Ishikawa (cell line): ENCODE results near the gene TNPO3.

Experiments used
- CEBPB ChIP-seq: IDR thresholded peaks from 2 replicates; pipeline ENCODE4 v1.6.1; 2012
- CREB1 ChIP-seq: IDR thresholded peaks from 2 replicates; pipeline ENCODE4 v1.6.1; 2012; ENCODE audit warnings: low read depth
- EGR1 ChIP-seq: IDR thresholded peaks from 2 replicates; pipeline ENCODE4 v1.6.1; 2012
- EP300 ChIP-seq: IDR thresholded peaks from 2 replicates; pipeline ENCODE4 v1.6.1; 2012; ENCODE audit warnings: borderline replicate concordance
- FOXM1 ChIP-seq: IDR thresholded peaks from 2 replicates; pipeline ENCODE4 v1.6.1; 2012; ENCODE audit warnings: low read depth, borderline replicate concordance
- MAX ChIP-seq: IDR thresholded peaks from 2 replicates; pipeline ENCODE4 v1.6.1; 2012
- NFIC ChIP-seq: IDR thresholded peaks from 2 replicates; pipeline ENCODE4 v1.6.1; 2012
- RAD21 ChIP-seq: IDR thresholded peaks from 2 replicates; pipeline ENCODE4 v1.6.1; 2012; ENCODE audit warnings: low read depth
- REST ChIP-seq: IDR thresholded peaks from 2 replicates; pipeline ENCODE4 v1.6.1; 2012; ENCODE audit warnings: low read depth, mild to moderate bottlenecking
- TAF1 ChIP-seq: IDR thresholded peaks from 2 replicates; pipeline ENCODE4 v1.6.1; 2012; ENCODE audit warnings: low read depth, mild to moderate bottlenecking
- TCF12 ChIP-seq: IDR thresholded peaks from 2 replicates; pipeline ENCODE4 v1.6.1; 2012; ENCODE audit warnings: low read depth
- TEAD4 ChIP-seq: IDR thresholded peaks from 2 replicates; pipeline ENCODE4 v1.6.1; 2012
- USF1 ChIP-seq: IDR thresholded peaks from 2 replicates; pipeline ENCODE4 v1.6.1; 2012
- YY1 ChIP-seq: IDR thresholded peaks from 2 replicates; pipeline ENCODE4 v1.6.1; 2012; ENCODE audit warnings: low read depth
- ZBTB7A ChIP-seq: IDR thresholded peaks from 2 replicates; pipeline ENCODE4 v1.6.1; 2012; ENCODE audit warnings: low read depth

Gene TNPO3

DNA sequence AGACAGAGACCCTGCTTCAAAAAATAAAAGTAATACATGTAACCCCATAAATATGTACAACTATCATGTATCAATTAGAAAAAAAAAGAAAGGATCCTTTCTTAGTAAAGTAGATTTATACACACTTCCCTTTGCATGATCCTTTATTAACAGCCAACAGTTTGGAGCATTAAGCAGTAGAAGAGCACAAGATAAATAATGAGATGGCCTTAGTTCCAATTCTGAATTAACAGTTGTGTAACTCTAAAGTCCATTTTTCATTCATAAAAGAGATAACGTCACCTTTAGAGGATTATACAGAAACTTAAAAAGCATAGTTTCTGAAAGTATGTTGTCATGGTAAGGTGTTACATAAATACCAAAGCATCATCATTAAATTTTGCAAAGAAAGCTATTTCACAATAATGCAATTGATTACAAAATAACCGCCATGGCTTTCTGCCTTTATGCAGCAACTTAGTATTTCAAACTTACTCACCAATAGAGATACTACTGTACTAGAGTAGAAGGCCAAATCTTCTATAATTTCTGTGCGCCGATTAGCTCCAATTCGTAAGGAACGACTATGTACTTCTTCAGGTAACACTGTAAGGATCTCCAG is 40.3 kb downstream of the TNPO3 start:
- TF ChIP-seq EP300: no peak

DNA sequence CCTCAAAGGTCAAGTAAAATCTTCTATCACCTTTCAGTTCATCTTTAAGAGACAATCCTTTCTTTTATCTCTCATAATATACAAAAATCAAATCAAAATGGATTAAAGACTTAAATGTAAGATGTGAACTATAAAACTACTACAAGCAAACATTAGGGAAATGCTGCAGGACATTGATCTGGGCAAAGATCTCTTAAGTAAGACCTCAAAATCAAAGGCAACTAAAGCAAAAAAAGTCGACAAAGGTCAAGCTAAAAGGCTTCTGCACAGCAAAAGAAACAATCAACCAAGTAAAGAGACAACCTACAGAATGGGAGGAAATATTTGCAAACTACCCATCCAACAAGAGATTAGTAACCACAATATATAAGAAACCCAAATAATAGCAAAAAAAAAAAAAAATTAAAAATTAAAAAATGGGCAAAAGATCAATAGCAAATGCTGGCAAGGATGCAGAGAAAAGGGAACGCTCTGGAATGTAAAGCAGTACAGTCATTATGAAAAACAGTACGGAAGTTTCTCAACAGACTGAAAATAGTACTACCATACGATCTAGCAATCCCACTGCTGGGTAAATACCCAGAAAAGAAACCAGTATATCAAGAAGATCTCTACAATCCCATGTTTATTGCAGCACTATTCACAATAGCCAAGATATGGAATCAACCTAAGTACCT is 41.7 kb downstream of the TNPO3 start:
- no peak for TF ChIP-seq MAX
- no peak for TF ChIP-seq CREB1
- no peak for TF ChIP-seq TAF1
- TF ChIP-seq NFIC: no peak
- no peak for TF ChIP-seq EP300
- TF ChIP-seq CEBPB: no peak
- TF ChIP-seq YY1: no peak
- no peak for TF ChIP-seq REST
- TF ChIP-seq TEAD4: no peak
- TF ChIP-seq TCF12: no peak
- no peak for TF ChIP-seq EGR1
- no peak for TF ChIP-seq ZBTB7A
- no peak for TF ChIP-seq RAD21
- no peak for TF ChIP-seq USF1
- no peak for TF ChIP-seq FOXM1

- TF ChIP-seq REST (no peak), YY1 (no peak), ZBTB7A (no peak), TCF12 (no peak), USF1 (no peak), RAD21 (no peak), EGR1 (no peak), MAX (no peak)
These were observed 42.3 kb downstream of the TNPO3 start for GRCh38 chr7:129012641-129013040.

DNA sequence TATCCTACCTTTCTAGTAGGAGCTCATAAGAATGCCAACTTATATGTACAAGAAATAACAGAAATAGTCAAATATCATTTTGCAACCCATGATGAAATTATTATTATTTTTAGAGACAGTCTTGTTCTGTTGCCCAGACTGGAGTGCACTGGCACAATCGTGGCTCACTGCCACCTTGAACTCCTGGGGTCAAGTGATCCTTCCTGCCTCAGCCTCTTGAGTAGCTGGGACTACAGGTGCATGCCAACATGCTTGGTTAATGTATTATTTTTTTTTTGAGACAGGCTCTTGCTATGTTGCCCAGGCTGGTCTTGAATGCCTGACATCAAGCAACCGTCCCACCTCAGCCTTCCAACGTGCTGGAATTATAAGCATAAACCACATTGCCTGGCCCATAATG is 44.8 kb downstream of the TNPO3 start:
- TF ChIP-seq MAX: no peak
- TF ChIP-seq TAF1: no peak
- TF ChIP-seq REST: no peak
- no peak for TF ChIP-seq NFIC
- no peak for TF ChIP-seq FOXM1
- no peak for TF ChIP-seq ZBTB7A

GRCh38 chr7:129009437-129009836 is 45.5 kb downstream of the TNPO3 start:
- no peak for TF ChIP-seq CREB1
